GM21723 (cell line): Measurements from ENCODE around the gene ITPRID2.
A peak's percentile ranks its signal among the peaks of the same experiment; 100 is the strongest.

Source experiments
- ATAC-seq: cut with Tn5 transposase; IDR thresholded peaks from one replicate; pipeline ENCODE4 v1.9.1; 2021; ENCODE audit warnings: mild to moderate bottlenecking, moderate library complexity; ENCODE audit not compliant: unreplicated experiment

ITPRID2 gene

GRCh38 chr2:181891258-181891965 lies at the start of gene ITPRID2:
Gene ITPRID2, plus strand, starts transcription at chr2:181891730. Its CDS starts 337 bp downstream, at chr2:181892067.
- ATAC-seq = peak; percentile 91

- no peak for ATAC-seq
Observed at GRCh38 chr2:181844551-181845290, 46.8 kb upstream of the ITPRID2 start.

DNA sequence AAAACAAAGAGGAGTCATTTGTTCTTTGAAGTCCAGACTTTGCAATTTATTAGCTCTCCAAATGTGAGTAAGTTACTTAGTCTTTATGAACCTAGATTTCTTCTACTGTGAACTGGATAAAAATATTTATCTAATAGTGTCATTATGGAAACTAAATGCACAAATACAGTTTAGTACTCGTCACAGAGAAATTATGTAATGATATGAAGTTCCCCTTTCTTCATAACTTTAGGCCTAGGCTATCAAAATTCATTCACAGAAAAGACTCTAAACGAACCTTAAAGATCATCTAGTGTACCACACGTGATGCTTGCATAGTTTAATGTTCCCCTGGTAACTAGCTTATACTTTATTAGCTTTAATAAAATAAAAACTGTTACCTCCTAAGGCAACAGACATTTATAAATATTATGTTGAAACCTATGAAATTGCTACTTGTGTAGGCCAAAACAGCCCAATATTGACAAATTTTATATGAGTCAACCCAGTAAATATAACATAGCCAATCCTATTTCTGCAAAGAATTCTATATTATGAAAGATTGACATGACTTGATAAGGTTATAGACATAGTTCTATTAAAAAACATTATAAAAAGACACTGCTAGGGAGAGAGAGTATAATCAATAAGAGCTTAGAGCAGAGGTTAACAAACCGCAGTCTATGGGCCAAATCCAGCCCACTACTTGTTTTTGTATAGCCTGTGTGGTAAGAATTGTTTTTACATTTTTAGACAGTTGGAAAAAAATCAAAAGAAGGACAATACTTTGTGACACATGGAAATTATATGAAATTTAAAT lies 44.9 kb upstream of the ITPRID2 start:
- no peak for ATAC-seq

DNA sequence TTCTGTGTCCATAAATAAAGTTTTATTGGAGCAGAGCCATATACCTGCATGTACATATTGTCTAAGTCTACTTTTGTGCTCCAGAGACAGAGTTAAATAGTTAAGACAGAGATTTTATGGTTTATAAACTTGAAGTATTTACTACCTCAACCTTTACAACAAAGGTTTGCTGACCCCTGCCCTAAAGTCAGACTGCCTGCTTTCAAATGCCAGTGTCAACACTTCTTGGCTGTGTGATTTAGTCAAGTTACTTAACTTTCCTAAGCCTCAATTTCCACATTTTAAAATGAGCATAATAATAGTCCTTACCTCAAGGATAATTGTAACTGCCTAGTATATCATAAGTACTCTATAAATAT lies 44.4 kb upstream of the ITPRID2 start:
- ATAC-seq = no peak

DNA sequence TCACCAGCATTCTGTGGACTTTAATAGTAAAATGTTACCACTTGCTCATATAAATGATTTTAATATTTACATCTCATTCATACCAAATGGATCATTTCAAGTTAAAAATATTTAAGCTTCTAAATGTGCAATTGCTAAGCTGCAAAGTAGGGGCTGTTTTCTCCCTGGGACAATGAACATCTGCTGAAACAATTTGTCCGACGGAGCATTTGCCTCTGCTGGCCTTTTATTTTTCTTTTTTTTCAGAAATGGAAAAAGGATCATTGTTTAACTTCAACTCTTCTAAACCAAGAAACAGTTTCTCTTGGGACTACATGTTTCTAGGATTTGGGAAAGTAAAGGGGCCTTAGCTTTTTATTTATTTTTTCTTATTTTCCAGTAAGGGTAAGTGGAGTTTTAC lies 43.8 kb upstream of the ITPRID2 start:
- no peak for ATAC-seq

- ATAC-seq = no peak
Observed at GRCh38 chr2:181848261-181848886, 43.2 kb upstream of the ITPRID2 start.

- ATAC-seq = no peak
Observed at GRCh38 chr2:181849601-181850000, 41.9 kb upstream of the ITPRID2 start.

- no peak for ATAC-seq
Observed at GRCh38 chr2:181850936-181851560, 40.5 kb upstream of the ITPRID2 start.

GRCh38 chr2:181851726-181852125 lies 39.8 kb upstream of the ITPRID2 start:
- no peak for ATAC-seq

DNA sequence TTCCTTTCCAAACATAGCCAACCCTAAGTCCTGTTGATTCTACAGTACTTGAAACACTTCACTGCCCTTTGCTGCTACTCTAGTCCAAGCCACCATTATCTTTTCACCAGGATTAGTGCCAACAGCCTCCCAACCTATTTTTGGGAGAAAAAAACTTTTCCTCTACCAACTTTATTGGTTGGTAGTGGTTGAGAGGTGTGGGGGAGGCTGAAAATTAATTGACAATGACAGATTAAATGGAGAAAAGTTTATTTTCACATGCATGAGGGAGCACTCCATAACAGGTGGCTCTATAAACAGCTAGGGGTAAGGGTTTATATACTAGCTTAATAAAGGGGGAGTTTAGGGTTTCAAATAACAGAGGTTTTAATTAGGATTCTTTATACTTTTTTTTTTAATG lies 37.8 kb upstream of the ITPRID2 start:
- ATAC-seq = no peak

- ATAC-seq = no peak
Observed at GRCh38 chr2:181857483-181857882, 34.0 kb upstream of the ITPRID2 start.

- ATAC-seq = no peak
Observed at GRCh38 chr2:181858600-181858999, 32.9 kb upstream of the ITPRID2 start.

DNA sequence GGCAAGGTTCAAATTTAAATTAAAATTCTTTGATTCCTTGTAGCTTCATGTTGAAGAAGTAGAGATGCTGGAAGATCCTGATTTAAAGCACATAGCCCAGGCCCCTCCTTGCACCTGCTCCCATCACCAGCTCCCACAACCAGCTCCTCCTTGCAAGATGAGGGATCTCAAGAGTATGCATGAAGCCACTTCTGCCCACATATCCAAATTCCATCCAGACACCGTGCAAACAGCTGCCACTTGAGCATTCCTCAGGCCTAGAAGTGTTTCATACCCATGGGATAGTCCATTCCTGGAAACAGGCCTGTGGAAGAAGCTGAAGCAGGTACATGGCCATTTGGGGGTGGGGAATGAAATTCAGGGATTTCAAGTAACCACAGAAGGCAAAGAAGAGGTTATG lies 32.4 kb upstream of the ITPRID2 start:
- no peak for ATAC-seq

DNA sequence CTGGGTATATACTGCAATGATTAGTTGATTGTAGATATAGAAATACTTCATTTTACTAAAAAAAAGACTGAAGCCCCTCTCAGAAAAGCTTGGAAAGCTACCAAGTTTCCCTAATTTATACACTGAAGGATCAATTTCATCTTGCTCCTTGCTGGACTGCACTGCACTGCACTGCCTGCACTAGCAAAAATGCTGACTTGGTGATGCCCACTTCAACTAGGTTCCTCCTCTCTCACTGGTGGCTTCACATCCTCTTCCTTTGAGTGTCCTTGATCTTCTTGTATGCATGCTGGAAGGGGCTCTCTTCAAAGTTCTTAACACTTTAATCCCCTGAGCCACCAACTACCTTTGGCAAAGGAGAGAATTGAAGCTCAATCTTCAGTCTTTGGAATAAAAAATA lies 31.7 kb upstream of the ITPRID2 start:
- ATAC-seq = no peak

DNA sequence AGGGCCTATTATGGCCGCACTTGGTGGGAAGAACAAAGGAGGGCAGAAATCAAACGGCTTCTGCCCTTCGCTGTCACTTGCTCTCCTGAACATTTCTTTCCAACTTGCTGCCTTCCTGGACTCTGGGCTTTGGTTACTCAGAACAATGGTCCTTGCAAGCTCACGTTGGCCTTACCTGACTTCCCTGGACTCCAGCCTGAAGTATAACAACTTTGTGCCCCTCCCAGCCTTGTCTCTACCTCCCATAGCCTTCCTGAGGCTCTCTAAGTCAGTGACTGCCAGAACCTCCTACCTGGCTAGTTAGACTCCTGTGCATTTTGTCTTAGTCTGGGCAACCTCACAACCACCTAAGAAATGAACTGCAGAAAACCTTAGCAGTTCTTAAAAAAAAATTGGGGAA lies 30.2 kb upstream of the ITPRID2 start:
- no peak for ATAC-seq

DNA sequence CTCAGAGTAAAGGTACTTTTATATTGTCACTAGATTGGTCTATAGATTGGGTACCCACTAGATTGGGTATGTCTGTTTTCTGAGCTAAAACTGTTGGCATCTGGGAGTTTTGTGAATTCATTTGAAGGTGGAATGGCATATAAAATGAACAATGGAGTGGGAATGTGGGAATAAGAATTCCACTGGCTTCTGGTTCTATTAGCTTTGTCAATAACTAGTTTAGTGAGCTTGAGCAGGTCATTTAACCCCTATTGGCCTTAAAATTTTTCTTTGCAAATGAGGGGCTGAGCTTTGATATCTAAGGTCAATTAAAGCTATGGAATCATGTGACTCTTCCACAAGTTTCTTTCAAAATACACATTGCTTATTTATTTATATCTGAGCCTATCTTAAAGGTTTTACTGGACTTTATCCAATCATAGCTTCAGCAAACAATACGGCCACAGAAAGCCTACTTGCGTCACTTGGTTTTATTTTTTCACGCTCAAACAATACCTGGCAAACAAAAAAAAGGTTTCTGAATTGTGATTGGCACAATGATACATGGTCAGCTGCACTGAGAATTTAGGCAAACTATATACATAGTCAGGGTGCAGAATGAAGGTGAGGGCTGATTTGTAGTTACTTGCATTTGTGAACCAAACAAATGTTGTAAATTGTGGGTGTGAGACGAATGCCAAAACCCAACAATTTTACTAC lies 28.8 kb upstream of the ITPRID2 start:
- ATAC-seq = no peak

DNA sequence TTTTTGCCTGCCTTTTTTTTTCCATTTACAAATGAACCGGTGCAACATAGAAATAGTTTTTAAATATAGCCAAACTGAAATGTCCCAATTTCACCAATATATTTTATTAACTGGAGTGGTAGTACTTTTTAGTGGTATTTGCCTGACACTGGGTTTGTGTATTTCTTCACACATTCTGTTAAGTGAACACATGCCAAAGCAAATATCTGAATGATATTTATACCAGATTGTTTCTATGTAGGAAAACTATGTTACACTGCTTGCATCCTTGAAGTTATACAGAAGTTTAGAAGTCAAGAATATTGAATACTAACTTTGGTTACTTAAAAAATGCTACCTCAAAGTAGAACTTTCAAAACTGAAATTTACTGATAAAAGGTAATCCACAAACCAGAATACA lies 19.4 kb upstream of the ITPRID2 start:
- ATAC-seq = no peak

- ATAC-seq = no peak
Observed at GRCh38 chr2:181876614-181877063, 14.9 kb upstream of the ITPRID2 start.

DNA sequence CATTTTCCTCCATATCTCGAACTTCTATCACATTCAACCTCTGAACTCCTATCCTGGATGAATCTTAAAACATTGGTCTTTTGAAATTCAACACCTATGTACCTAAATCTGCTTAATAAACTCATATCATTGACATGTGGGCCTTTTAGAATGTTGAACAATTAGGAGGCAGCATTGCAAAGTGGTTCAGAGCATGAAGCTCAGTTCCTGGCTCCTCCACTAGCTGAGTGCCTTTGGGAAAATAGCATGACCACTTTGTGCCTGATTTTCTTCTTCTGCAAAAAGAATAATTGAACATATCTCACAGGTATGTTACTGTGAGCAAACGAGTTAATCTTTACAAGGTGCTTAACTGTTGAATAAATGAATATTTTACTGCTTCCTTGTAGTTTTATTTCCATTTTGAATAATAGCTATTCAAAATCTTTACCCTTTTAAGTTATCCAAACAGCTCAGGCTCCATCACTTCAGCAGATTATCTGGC lies 14.3 kb upstream of the ITPRID2 start:
- no peak for ATAC-seq

DNA sequence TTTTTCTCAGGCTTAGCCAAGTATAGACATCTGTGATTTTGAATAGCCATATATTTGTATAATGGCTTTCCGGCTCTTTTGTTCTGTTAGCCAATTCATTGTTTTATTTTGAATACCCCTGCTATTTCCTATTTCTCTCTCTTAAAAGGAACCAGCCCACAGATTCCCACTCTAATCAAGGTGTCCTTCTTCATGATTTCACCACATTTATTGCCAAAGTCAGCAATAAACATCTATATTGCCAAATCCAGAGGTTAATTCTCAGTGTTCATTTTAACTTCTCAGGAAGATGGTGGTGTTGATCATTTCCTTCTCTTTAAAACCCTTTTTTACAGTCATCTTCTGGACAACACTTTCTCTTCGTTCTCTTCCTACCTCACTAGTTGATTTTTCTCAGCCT lies 13.1 kb upstream of the ITPRID2 start:
- ATAC-seq = no peak
